GM18861 (cell line): ENCODE measurements around the gene APOM.

Experiments used
- ATAC-seq: cut with Tn5 transposase; IDR thresholded peaks from one replicate; pipeline ENCODE4 v1.9.1; 2021; ENCODE audit not compliant: unreplicated experiment

The APOM gene

GRCh38 chr6:31657406-31658157 is 1.9 kb downstream of the APOM start:
- ATAC-seq, result no peak

DNA sequence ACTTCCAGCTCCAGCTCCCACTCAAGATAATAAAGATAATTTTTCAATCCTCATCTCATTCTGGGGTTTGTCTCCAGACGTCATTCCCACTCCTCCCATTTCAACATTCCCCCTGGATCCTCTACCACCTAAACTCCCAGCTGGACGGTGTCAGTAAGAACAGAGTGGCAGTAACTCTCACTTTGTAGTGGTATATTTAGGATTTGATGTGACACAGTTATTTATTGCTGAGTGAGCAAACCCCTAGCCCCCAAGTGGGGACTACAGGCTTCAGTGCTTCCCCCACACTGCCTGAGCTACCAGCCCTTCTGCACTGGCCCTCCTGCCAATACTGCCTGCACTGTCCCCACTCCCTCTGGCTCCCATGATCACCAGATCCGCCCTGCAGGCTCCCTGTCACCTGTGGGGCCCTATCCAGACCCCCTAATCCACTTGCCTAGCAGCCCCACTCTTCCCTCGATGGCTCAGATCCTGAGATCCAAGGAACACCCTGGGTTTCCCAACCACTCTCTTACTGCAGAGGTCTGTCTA is 2.5 kb downstream of the APOM start:
- ATAC-seq, result no peak

DNA sequence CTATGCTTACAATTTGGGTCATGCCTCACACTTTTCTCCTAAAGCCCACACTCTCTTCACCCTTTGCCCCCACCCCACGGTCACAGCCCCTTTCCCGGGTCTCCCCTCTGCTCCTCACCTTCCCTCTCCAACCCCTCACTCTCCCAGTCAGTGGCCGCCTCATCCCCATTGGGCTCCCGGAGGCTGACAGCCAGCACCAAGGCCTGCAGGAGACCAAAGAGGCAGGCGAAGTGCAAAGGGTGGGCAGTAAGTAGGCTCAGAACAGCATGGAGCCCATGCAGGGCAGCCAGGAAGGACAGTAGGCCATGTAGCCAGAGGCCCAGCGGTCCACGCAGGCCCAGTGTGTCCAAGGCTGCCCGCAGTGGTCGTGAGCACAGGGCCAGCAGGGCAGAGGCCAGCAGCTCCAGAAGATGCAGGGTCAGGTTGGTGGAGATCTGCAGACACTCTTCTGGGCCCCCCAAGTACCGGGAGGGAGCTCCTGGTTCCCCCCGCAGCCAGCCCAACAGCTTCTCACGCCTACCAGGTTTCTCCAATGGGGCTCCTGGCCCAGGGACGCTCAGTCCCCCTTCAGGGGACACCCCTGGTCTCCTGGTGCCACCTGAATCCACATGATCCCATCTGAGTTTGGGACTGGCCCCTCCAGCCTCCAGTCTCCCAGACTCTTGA is 3.4 kb downstream of the APOM start:
- no peak for ATAC-seq

DNA sequence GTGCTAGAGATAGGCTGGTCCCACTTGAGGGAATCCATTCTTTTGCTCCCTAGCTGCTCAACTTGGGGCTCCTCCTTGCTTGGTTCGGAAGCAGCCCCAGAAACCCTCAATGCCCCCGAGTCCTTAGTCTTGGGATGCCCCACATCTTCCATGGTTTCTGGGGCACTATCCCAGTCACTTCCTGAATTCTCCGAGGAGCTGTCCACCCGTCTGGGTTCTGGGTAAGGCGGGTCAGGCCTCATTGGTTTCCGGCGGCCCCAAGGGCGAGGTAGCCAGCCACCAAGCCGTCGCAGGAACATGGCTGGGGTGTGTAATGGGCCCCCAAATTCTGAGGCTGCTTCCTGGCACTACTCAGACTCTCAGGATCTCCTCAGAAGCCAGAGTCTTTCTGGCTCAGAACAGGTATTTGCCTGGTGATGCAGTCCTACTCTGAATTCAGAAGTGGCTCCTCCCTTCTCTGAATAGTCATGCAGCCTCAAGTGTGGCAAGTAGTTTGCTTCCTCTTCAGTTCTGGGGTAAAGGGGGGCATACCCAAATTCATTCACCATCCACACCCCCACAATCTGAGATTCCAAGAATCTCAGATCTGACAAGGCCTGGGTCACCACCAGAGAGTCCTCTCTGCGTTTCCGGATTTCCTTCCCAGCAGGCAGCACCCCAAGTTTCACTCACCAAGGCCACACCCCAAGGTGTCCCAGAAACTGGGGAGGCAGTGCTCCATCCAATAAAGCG is 4.1 kb downstream of the APOM start:
- ATAC-seq, result no peak

GRCh38 chr6:31660381-31661261 is 4.9 kb downstream of the APOM start, which contains the start of gene C6orf47:
Gene C6orf47 (minus strand): TSS chr6:31660778. CDS start chr6:31659947, 831 bp downstream.
- peak; percentile 38 for ATAC-seq

DNA sequence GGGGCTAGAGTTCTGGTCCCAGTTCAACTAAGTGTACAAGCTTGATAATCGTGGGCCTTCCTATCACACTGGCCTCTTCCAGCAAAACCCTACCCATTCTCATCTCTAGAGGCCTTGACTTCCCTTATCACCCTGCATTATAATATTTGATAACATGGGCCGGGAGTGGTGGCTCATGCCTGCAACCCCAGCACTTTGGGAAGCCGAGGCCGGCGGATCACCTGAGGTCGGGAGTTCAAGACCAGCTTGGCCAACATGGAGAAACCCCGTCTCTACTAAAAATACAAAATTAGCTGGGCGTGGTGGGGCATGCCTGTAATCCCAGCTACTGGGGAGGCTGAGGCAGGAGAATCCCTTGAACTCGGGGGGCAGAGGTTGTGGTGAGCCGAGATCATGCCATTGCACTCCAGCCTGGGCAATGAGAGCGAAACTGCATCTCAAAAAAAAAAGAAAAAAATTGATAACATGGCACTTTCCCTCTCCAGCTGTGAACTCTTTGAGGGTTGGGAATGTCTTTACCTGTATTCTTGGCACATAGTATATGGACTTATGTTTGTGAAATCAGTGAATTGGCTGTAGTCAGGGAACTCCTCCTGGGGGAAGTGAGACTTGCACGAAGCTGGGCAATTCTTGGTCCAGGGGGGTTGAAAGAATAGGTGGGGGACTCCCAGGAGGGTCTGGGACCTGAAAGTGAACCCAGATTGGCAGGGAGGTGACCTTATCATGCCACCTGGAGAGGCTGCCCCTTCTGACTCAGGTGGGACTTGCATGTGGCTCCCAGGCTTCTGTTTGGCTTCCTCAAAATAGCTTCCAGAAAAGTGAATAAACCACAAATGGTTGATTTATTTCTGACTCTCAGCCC is 5.8 kb downstream of the APOM start:
- no peak for ATAC-seq

- ATAC-seq, result no peak
Observed at GRCh38 chr6:31662124-31662723, 6.5 kb downstream of the APOM start.

GRCh38 chr6:31663126-31663960 is 7.6 kb downstream of the APOM start:
- ATAC-seq, result no peak

GRCh38 chr6:31663961-31664789 is 8.5 kb downstream of the APOM start:
- no peak for ATAC-seq

- no peak for ATAC-seq
Observed at GRCh38 chr6:31664790-31665500, 9.3 kb downstream of the APOM start, which contains the start of gene GPANK1. Gene GPANK1 (minus strand): TSS chr6:31664997. CDS start chr6:31664478, 519 bp downstream.

- ATAC-seq, result peak; percentile 72
Observed at GRCh38 chr6:31665501-31666336, 10.0 kb downstream of the APOM start, which contains the start of gene CSNK2B. Gene CSNK2B (plus strand): TSS chr6:31666080. CDS start chr6:31666832, 752 bp downstream.

GRCh38 chr6:31666337-31666965 is 10.8 kb downstream of the APOM start:
- no peak for ATAC-seq

DNA sequence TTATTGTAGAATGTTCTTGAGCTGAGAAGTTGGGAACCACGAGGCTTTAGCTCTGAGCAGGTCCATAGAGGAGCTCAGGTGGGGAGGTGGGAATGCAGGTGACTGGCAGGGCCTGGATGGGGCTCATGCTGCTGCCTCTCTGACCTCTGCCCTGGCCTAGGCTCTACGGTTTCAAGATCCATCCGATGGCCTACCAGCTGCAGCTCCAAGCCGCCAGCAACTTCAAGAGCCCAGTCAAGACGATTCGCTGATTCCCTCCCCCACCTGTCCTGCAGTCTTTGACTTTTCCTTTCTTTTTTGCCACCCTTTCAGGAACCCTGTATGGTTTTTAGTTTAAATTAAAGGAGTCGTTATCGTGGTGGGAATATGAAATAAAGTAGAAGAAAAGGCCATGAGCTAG is 14.0 kb downstream of the APOM start, which contains the start of gene LY6G5B:
Gene LY6G5B, plus strand, starts transcription at position 301 of the 400 bp plus-strand sequence. CDS start 975 bp downstream, outside the sequence.
- no peak for ATAC-seq

DNA sequence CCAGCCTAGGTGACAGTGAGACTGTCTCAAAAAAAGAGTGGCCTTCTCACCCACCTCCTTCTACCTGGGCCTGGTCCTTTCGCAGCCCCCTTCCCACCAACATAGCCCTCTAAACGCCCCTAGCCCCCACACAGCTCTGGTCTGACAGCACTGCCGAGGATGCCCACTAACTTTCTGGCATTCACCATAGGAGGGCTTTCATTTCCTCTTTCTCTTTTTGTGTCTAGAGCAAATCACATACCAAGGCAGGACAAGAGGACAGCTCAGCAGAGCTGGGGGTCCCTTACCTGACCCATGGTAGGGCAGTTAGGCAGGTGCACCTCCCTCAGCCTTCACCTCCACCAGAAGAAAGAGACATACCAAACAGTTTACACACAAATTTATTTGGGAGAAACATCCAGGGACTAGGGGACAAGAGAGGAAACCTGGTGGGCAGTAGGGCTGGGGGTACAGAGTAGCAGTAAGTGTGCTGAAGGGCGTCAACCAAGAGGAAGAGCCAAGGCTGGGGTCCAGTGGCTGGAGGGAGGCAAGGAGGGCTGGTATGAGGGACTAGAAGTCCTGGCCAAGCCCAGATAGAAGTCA is 20.7 kb downstream of the APOM start:
- ATAC-seq, result no peak

DNA sequence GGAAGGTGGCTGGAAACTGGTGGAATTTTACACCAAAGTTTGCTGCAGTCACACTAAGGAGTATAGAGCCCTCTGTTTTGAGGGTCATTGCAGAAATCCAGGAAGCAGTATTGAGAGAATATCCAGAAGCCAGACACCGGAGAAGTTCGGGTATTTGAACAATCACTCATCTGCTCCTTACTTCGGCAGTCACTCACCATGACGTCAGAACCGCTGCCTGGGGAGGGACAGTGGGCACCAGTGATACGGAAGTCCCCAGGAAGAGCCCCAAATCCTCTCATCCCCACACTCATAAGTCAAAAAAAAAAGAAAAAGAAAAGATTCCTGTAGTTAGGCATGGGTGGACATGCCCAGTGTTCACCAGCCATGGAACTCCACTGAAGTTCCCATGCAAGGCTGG is 21.2 kb downstream of the APOM start:
- ATAC-seq, result no peak
